Stimulated activated CD8-positive, alpha-beta memory T cell treated with anti-CD3 and anti-CD28 coated beads, Interleukin-12 subunit alpha, Interleukin-12 subunit beta, amount 100 ng/mL, for 24 hours (primary cell): ENCODE results near the gene STX8.
"Not testable (repeated sequence)": the region's sequence is repeated elsewhere in the genome, so short reads cannot be mapped to it uniquely, and the experiment has no call there.

Source experiments
- DNase-seq: peaks from one replicate; pipeline ENCODE4 v3.0.0-alpha.2; 2020; ENCODE audit errors: extremely low read depth

The STX8 gene

GRCh38 chr17:9261081-9262012 is 314.3 kb downstream of the STX8 start:
- DNase-seq, result no peak

- no peak for DNase-seq
Observed at GRCh38 chr17:9259419-9259818, 316.2 kb downstream of the STX8 start.

GRCh38 chr17:9258115-9259015 is 317.3 kb downstream of the STX8 start:
- DNase-seq, result no peak

- not testable (repeated sequence) for DNase-seq
Observed at GRCh38 chr17:9257630-9257965, 318.0 kb downstream of the STX8 start.

- DNase-seq, result no peak
Observed at GRCh38 chr17:9256751-9257629, 318.6 kb downstream of the STX8 start.

GRCh38 chr17:9256361-9256750 is 319.3 kb downstream of the STX8 start:
- no peak for DNase-seq

- DNase-seq, result no peak
Observed at GRCh38 chr17:9255833-9256232, 319.8 kb downstream of the STX8 start.

GRCh38 chr17:9254841-9255240 is 320.8 kb downstream of the STX8 start:
- DNase-seq, result no peak

GRCh38 chr17:9253308-9253707 is 322.3 kb downstream of the STX8 start:
- DNase-seq, result no peak

- DNase-seq, result no peak
Observed at GRCh38 chr17:9251273-9251672, 324.3 kb downstream of the STX8 start.

- DNase-seq, result no peak
Observed at GRCh38 chr17:9249245-9249953, 326.2 kb downstream of the STX8 start.

- no peak for DNase-seq
Observed at GRCh38 chr17:9247401-9247938, 328.1 kb downstream of the STX8 start.

- DNase-seq, result no peak
Observed at GRCh38 chr17:9244066-9245052, 331.3 kb downstream of the STX8 start.

GRCh38 chr17:9242983-9243382 is 332.6 kb downstream of the STX8 start:
- no peak for DNase-seq

GRCh38 chr17:9242497-9242881 is 333.1 kb downstream of the STX8 start:
- no peak for DNase-seq

- DNase-seq, result no peak
Observed at GRCh38 chr17:9241774-9242496, 333.7 kb downstream of the STX8 start.

- DNase-seq, result no peak
Observed at GRCh38 chr17:9241371-9241712, 334.3 kb downstream of the STX8 start.

- no peak for DNase-seq
Observed at GRCh38 chr17:9240659-9241370, 334.8 kb downstream of the STX8 start.
